GM18861 (cell line): ENCODE results near the gene RPS15A.

ENCODE experiments used
- ATAC-seq: cut with Tn5 transposase; IDR thresholded peaks from one replicate; pipeline ENCODE4 v1.9.1; 2021; ENCODE audit not compliant: unreplicated experiment

RPS15A gene

GRCh38 chr16:18789850-18790706 is at the start of gene RPS15A:
Gene RPS15A, minus strand, starts transcription at chr16:18790334. Its CDS starts 1,221 bp downstream, at chr16:18789113.
- ATAC-seq, result peak; percentile 87

- no peak for ATAC-seq
These were observed 49.4 kb upstream of the RPS15A start for GRCh38 chr16:18839555-18839954.

DNA sequence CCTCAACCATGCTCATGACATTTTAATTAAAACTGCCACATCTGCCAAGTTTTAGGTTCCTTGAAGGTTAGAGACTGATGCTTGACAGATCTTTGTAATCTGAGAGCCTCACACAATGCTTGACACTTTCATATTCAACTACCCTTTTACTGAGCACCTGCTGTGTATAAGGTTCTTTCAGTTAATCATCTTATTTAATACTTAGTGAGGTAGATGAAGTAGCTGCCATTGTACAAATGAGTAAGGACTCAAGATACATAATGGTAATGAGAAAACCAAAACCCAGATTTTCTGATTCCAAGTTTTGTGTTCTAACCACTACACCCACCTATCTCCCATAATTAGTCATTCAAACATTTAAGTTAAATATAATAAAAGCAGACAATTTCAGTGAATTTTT is 46.6 kb upstream of the RPS15A start:
- ATAC-seq, result no peak

- ATAC-seq, result no peak
These were observed 44.7 kb upstream of the RPS15A start for GRCh38 chr16:18834864-18835263.

GRCh38 chr16:18833707-18834505 is 43.8 kb upstream of the RPS15A start:
- no peak for ATAC-seq

DNA sequence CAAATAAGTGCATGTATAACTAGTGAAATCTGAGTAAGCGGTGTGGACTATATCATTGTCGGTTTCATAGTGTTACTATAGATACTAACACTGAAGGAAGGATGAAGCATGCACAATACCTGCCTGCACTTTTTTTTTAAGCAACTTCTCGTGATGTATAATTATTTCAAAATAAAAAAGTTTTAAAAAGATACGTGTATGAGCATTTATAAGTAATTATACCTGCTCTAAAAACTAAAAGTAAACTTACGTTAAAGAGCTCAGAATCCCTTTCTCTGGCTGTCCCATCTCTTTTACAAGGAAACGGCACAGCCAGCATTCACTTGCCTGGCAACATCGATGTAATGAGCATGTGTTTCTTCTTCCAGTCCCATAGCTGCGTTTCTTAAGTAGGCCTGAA is 42.5 kb upstream of the RPS15A start:
- ATAC-seq, result no peak

GRCh38 chr16:18832006-18832405 is 41.9 kb upstream of the RPS15A start:
- no peak for ATAC-seq

GRCh38 chr16:18829251-18829650 is 39.1 kb upstream of the RPS15A start:
- ATAC-seq, result no peak

GRCh38 chr16:18827890-18828289 is 37.8 kb upstream of the RPS15A start:
- no peak for ATAC-seq

- ATAC-seq, result no peak
These were observed 26.2 kb upstream of the RPS15A start for GRCh38 chr16:18816286-18816685.

DNA sequence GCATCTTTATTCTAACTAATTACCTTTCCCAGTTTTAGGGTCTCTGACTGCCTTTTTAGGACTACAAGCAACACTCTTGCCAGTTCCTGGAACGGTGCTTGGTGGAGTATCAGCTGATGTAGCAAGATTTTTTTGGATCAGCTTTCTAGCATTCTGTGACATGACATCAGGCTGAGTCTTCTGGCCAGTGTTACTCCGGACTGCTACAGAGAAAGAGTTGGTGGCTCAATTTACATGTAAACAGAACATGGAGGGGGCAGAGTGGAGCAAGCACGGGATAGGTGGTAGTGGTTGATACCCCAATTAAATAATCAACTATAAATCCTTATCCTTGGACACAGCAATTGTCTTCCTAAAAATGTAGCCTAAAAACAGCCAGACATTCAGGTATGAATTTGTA is 21.8 kb upstream of the RPS15A start:
- no peak for ATAC-seq

DNA sequence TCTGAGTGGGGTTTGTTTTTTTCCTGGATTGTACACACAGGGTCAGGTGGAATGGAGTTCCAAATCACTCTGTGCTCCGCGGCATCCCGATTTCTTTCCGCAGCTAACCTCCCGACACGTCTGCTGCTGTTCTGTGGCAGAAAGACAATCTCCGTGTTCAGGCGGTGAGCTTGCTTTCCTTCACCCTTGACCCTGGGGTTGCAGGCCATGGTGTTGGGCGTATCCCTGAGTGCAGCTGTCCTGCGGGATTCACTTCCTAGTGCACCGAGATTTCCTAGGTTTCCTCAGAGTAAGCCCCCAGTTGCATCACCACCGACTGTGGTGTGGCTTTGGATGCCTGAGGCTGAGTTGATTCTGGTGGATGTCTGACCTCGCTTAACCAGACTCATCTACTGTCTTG is 19.0 kb upstream of the RPS15A start:
- ATAC-seq, result no peak

DNA sequence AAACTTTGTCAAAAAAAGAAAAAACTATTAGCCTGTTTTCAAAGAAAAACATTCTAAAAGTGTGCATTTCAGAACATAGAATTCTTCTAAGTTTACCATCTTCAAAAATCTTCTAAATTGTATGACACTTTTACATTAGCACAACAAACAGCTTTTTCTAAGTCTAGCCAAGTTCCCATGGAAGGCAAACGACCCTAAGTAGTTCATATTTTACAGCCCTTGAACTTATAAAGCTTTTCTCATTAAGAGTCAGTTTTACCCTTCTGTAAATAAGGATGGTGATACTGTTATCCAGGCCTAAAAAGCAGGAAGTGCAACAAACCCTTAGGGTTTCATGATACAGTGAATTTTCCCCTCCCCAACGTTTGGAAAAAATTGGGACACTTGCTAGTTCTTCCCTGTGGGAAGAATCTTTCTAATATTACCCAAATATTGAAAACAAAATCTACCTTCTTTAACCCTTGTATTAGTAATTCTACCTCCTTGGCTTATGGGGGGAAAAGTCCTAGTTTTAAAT is 15.2 kb upstream of the RPS15A start:
- ATAC-seq, result no peak

GRCh38 chr16:18804540-18804939 is 14.4 kb upstream of the RPS15A start:
- ATAC-seq, result no peak

DNA sequence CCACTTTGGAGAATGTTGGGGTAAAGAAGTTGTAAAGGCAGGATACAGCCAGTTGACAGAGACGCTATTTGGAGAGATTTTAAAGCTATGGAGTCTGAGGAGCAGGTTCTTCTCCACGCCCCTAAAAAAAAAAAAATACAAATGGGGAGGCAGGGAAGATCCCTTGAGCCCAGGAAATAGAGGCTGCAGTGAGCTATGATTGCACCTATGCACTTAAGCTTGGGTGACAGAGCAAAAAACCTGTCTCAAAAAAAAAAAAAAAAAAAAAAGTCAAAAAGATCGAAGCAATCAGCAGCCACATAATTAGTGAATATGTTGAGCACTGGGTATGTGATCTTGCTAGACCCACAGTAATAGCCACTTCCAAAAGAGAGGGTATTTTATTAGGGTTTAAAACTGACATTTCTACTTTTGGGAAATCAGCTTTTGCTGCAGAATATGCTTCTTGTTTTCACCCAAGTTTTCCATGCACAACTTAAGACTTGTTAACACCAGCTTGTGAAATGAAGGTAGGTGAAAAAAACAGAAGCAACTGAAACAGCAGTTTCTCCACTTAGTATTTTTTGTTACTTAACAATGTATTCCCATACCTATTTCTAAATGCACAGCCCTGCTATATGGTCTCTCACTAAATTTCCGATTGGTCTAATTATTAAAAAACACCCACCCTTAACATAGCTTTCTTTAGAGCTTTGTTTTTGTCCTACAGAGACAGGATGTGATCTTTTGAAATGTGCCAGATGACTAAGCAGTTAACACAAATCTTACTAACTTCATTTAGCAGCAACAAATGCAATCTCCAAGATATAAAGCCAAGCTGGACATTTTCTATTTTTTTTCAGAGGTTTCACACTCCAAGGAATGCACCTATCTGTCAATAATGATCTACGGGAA is 13.7 kb upstream of the RPS15A start:
- no peak for ATAC-seq

DNA sequence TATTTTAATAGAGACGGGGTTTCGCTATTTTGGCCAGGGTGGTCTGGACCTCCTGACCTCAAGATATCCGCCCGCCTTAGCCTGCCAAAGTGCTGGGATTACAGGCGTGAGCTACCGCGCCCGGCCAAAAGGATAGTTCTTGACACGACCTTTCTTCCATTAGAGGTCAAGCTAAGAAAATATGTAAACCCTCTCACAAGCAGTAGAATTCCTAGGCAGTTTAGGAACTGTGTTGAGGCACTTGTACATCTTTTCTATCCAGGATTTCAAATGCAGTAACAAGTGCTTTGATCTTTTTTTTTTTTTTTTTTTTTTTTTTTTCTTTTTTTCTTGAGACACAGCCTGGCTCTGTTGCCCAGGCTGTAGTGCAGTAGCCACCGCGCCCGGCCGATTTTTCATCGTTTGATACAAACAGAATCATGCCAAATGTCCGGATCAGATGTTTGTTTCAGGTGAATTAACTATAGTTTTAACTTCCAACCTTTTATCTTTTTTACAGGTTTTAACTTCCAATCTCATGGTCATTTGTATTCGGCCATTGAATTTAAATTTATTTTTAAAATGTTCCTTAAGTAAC is 12.7 kb upstream of the RPS15A start:
- no peak for ATAC-seq

DNA sequence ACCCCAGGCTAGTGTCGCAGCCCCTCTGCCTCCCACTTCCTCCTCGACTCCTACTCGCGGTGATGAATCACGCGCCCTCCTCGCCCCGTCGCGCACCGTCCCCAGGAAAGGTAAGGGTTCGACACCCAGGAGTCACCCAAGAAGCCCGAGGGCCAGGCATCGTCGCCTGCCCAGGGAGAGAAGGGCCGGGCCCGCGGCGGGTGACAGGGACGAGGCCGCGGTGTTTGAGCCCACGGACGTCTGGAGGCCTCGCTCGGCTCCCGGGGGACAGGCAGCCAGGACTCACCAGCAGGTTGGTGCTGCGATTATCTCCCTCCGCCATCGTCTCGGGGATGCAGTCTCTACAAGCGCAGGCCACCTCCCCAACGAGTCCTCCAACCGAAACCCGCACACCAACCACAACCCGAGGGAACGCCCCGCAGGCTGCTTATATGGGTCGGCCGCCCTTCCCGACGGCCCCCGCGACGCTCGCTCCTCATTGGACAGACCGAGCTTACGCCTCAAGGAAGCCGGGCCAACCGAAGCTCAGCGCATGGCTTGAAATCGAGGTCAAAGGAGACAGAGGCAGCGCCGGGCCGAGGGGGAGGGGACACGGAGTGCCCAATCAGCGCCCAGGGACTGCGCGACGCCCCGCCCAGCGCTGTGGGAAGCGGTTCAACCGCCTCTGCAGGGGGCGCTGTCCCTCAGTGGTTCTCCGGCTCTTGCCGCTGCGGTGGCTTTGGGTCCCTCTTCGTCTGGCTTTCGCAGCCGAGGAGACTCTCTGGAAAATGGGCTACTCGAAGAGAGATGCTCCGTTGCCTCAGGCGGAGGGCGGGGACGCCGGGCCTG is 11.2 kb upstream of the RPS15A start, which contains the start of gene ARL6IP1:
Gene ARL6IP1 (minus strand): TSS at position 405 of the 828 bp plus-strand sequence. CDS start 83 bp downstream, at position 322.
- ATAC-seq, result peak; percentile 90

DNA sequence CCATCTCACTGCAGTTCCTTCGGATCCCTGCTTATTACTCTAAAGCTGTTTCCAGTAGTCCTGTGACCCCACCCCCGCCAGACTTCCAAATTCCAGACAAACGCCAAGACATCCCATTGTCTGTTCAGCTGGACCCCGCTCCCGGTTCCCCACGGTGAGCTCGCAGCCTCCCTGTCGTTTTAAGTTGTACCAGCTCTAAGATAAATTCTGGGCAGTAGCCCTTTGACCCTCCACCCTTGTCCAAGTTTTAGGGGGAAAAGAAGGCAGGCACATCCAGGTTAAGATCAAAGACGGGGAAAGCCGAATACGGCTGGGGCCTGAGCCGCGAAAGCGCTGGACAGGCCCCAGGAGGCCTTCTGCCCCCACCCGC is 10.6 kb upstream of the RPS15A start:
- no peak for ATAC-seq

DNA sequence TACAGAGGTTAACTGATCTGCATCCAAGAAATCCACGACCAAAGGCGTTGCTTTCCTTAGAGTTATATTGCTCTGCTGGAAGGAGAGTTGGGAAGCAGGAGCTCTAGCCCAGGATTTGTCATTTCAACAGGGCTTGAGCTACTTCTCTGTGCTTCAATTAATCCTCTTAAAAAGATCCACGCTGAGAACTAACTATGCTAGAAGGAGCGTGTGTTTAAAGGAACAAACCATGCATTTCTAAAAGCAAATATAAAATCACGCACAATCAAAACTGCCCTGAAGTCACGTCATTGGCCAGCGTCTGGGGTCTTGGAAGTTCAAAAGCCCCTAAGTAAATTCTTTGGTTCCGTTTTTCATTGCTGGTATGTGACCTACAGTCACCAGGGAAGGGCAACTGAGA is 10.2 kb upstream of the RPS15A start:
- no peak for ATAC-seq

- ATAC-seq, result no peak
These were observed 9.4 kb upstream of the RPS15A start for GRCh38 chr16:18799500-18799899.
